ENCODE data around the gene MYCL.

Gene MYCL

DNA sequence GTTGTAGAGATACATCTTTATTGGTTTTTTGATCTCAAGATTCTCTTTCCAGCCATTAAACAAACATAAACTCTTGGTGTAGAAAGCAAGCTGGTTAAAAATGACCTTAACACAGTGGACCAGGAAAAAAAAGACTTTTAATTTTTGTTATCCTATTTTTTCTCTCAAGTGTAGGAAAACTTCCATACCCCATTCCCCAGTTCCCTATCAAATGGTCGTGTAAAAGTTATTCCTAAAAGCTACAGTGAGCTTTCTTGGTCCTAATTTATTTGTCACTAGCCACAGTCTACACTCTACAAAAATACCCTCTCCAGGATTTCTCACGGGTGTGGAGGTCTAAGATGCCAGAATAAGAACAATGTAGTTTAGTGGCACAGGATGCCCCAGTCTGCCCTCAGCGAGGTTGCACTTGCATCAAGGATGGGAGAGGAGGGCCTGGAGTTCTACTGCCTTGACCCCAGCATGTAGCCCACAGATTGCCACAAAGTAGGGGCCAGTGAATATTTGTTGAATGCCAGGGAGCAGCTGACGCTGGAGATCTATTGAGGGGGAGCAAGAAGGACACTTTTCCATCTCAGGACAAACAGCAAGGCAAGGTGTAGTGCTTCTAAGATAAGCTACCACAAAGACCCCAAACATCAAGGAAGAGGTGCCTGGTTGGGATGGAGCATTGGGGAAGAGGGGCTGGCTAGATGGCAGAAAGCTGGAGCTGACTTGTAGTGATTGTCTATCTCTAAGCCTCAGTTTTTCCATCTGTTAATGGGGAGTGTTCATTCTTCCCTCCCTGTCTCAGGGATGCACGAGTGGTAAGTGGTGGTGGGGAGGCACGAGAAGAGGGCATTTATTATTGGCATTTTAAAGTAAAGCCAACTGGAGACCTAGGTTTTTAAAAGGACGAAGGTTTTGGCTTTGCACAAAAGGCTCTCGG, 1.8 kb downstream of the MYCL start:
- POLR2A ChIA-PET (ENCODE audit: low non-redundant PET): interaction anchor here (0.5 kb wide), 1 partner anchor 53 kb away, joined by 3 read pairs; no protein-coding TSS in a partner anchor
- no peak for DNase-seq (ENCODE audit: low spot score)
- no peak overlapping the region for H3K27ac ChIP-seq
- CTCF ChIA-PET: interaction anchor here (2.2 kb wide), 1 partner anchor 20 kb away, joined by 7 read pairs; no protein-coding TSS in a partner anchor
- TF ChIP-seq, protein P1, sequence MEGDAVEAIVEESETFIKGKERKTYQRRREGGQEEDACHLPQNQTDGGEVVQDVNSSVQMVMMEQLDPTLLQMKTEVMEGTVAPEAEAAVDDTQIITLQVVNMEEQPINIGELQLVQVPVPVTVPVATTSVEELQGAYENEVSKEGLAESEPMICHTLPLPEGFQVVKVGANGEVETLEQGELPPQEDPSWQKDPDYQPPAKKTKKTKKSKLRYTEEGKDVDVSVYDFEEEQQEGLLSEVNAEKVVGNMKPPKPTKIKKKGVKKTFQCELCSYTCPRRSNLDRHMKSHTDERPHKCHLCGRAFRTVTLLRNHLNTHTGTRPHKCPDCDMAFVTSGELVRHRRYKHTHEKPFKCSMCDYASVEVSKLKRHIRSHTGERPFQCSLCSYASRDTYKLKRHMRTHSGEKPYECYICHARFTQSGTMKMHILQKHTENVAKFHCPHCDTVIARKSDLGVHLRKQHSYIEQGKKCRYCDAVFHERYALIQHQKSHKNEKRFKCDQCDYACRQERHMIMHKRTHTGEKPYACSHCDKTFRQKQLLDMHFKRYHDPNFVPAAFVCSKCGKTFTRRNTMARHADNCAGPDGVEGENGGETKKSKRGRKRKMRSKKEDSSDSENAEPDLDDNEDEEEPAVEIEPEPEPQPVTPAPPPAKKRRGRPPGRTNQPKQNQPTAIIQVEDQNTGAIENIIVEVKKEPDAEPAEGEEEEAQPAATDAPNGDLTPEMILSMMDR (conservative IDR thresholded peaks at IDR 0.05; ENCODE audit: low read depth): no peak

DNA sequence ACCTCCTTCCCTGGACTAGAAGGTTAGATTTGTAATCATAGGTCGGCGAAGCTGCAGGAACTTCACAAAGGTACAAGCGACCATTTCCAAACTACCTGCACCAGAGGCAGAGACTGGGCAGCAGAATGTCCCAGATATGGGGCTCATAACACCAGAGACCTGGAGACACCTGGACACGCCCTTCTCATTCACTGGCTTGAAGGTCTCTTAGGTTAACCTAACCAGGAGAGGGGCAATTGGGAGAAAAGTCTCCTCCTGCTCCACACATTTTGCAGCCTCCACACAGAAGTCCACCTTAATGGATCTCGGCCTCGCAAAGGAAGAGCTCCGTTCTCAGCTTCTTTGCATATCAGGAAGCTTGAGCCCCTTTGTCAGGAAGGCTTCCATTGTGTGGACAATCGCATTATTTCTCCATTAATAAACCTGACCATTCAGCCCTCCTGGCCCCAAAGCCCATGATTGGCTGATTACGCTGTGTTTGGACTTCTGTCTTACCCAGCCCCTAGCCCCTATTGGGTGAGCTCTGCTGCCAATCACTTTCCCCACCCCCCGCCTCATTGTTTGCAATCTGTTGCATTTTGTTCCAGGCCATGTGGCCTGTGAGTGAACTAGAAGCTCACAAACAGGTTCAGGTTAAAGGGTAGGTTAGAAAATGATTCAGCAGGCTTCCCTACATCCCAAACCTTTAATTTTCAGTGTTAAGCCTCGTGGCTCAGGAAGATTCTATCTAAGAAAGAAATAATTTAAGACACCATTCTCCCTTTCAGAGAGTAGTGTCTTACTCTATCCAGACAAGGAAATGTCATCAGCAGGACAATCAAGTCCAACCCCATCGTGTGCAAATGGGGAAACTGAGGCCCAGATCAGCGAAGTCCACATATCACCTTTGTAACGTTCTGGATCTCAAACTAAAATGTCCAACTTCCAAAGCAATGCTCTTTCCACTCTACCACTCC, 2.8 kb downstream of the MYCL start:
- POLR2A ChIA-PET (ENCODE audit: low non-redundant PET): interaction anchor here (0.5 kb wide), 1 partner anchor 52 kb away, joined by 3 read pairs; no protein-coding TSS in a partner anchor
- TF ChIP-seq, protein P1 (conservative IDR thresholded peaks at IDR 0.05; ENCODE audit: low read depth): no peak
- H3K27ac ChIP-seq: no peak overlapping the region
- CTCF ChIA-PET: interaction anchor here (2.2 kb wide), 1 partner anchor 21 kb away, joined by 7 read pairs; no protein-coding TSS in a partner anchor
- DNase-seq (ENCODE audit: low spot score): peak; percentile 89

DNA sequence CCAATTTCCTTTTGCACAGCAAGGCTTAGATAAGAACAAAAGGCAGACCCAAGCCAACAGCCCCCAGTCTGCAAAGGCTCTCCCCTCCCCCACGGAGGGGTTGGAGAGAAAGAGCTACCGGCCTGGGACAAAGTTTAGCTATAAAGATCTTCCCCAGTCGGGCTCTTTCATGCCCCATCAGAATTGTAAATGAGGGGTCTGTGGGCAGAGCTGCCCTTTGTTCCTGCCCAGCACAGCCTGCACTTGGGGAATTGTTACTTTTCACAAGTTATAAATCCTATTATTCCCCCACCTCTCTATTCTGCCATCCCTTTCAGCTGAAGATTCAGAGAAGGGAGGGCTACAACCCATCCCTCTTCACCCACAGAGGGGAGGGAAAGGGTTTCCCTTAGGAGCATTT, 3.5 kb downstream of the MYCL start:
- TF ChIP-seq, protein P1 (conservative IDR thresholded peaks at IDR 0.05; ENCODE audit: low read depth): no peak
- ChIA-PET POLR2A (ENCODE audit: low non-redundant PET) (no interaction called here), CTCF (interaction anchor here (0.5 to 0.7 kb wide), 2 partner anchors 21 to 22 kb away, joined by 3 to 4 read pairs; no protein-coding TSS in a partner anchor)
- H3K27ac ChIP-seq: no peak overlapping the region
- no peak for DNase-seq (ENCODE audit: low spot score)

DNA sequence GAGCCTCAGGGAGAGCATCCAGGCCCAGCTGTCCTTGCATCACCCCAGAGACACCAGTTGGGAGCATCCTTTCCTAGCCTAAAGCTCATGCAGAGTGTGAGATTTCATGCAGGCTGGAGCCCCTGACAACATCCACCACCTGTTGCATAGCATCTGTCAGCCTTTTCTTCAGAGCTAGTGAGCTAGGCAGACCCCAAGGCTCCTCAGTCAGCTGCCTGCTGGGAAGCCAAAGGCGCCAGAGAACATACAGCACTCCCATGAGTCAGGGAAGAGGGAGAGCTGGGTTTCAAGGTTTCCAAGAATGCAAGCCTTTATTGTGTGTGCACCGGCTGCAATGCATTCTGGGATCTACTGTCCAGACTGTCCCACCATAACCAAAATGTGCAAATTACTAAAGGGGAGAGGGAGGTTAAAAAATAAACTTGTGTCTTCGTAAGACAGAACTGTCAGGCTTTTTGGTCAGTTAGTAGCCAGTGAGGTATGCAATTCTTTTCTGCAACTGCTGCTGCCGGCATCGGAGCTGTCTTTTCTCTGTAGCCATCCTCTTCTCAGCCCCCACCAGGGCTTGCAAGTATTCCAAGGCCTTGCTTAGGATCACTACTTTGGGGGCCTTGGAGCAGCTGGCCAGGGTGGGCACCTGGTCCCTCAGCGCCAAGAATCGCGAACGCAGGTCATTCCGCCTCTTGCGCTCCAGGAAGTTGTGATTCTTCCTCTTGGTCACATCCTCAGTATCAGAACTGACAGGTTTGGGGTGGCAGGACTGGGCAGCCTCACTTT, 4.6 kb downstream of the MYCL start:
- CTCF ChIA-PET: interaction anchor here (0.6 to 0.7 kb wide), 3 partner anchors 23 to 77 kb away, joined by 3 to 5 read pairs (median 3); no protein-coding TSS in a partner anchor
- TF ChIP-seq, protein P1 (conservative IDR thresholded peaks at IDR 0.05; ENCODE audit: low read depth): no peak
- DNase-seq (ENCODE audit: low spot score): no peak
- POLR2A ChIA-PET (ENCODE audit: low non-redundant PET): no interaction called here
- H3K27ac ChIP-seq: peak overlapping the region; percentile 64; the same call in 1 of the 2 replicates

DNA sequence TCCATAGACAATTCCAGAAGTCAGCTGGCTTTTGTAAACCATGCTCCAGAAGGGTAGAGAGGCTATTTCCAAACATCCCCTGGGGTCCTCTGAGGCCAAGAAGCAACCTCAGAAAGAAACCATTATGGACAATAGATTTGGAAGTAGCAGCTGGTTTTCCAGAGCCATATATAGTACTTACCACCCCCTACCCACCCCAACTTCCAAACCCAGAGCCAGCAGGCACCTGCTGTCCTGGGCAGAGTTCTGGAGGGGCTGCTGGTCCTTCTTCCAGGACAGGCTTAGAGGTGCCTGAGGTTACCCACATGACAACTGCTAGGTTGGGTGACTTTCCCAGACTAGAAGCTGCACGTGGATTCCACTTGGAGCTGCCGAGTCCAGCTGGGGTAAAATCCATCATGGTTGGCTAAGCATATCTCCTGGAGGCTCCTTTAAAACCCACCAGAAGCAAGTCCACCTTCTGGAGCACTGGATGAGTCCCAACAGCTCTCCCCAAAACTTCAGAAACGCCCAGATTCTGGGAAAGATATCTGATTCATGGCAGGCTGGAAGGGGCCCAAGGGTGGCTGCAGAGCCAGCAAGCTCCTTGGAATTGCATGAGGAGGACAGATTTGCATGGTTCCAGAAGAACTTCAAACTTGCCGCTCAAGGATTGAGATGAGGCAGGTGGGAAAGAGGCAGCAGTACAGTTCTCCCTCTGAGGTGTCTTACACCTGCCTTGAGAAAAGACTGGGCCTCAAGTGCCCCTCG, 5.8 kb downstream of the MYCL start:
- H3K27ac ChIP-seq: peak overlapping the region; percentile 64
- TF ChIP-seq, protein P1 (conservative IDR thresholded peaks at IDR 0.05; ENCODE audit: low read depth): no peak
- ChIA-PET CTCF (interaction anchor here (0.7 kb wide), 1 partner anchor 106 kb away, joined by 3 read pairs; no protein-coding TSS in a partner anchor), POLR2A (ENCODE audit: low non-redundant PET) (no interaction called here)
- no peak for DNase-seq (ENCODE audit: low spot score)

Measured in RWPE1 (cell line).